SJSA1 (cell line): ENCODE results near the gene U2SURP. TPM values are rescaled to one million over a fixed set of nuclear protein-coding genes. Genes with fewer than 3 reads are reported as not detected.

Experiments used
- DNase-seq, 2 experiments: peaks; one replicate each; pipeline ENCODE4 v3.0.0-alpha.2; 2015 to 2020; ENCODE audit warnings: low spot score in 2 of 2, low read depth in 1 of 2
- H3K27ac ChIP-seq: fragments of 250-450 bp; sonication (Bioruptor Pico); 2 replicates; pipeline ENCODE4 v1.5.1; 2020; ENCODE audit warnings: mild to moderate bottlenecking, moderate library complexity
- H3K27me3 ChIP-seq: fragments of 250-450 bp; sonication (Bioruptor Pico); replicated peaks from 2 replicates; pipeline ENCODE4 v1.5.1; 2020; ENCODE audit warnings: mild to moderate bottlenecking, moderate library complexity
- H3K36me3 ChIP-seq: fragments of 250-450 bp; sonication (Bioruptor Pico); 2 replicates; pipeline ENCODE4 v1.5.1; 2020; ENCODE audit warnings: mild to moderate bottlenecking
- H3K4me1 ChIP-seq: fragments of 250-450 bp; sonication (Bioruptor Pico); replicated peaks from 2 replicates; pipeline ENCODE4 v1.6.1; 2021; ENCODE audit warnings: mild to moderate bottlenecking
- H3K4me3 ChIP-seq: fragments of 250-450 bp; sonication (Bioruptor Pico); 2 replicates; pipeline ENCODE4 v1.5.1; 2020; ENCODE audit warnings: mild to moderate bottlenecking
- H3K9me3 ChIP-seq: fragments of 250-450 bp; sonication (Bioruptor Pico); replicated peaks from 2 replicates; pipeline ENCODE4 v1.5.1; 2020; ENCODE audit warnings: mild to moderate bottlenecking
- total RNA-seq: library from RNA; depleted of rRNA; stranded (reverse); fragments of >200 nt; shearing (Covaris generic); gene quantifications from 2 replicates; pipeline ENCODE4 v1.2.3, GENCODE V29; 2014; rRNA removed

U2SURP gene
- 76.0 and 88.2 TPM in 2 replicates for total RNA-seq

- Histone ChIP-seq H3K36me3 (no peaks in the 10 kb centered on the region), H3K27ac (peak within 1 kb of the TSS; percentile 82), H3K9me3 (no peaks in the 10 kb centered on the region), H3K27me3 (no peaks in the 10 kb centered on the region), H3K4me3 (peak within 1 kb of the TSS; percentile 68), H3K4me1 (peaks cover 6% of the 10 kb centered on the region)
- peak; percentile 92 to 95 for DNase-seq
Measured at GRCh38 chr3:143001369-143002082, at the start of gene U2SURP. Gene U2SURP, plus strand, starts transcription at chr3:143001570. Its CDS starts 59 bp downstream, at chr3:143001629.

DNA sequence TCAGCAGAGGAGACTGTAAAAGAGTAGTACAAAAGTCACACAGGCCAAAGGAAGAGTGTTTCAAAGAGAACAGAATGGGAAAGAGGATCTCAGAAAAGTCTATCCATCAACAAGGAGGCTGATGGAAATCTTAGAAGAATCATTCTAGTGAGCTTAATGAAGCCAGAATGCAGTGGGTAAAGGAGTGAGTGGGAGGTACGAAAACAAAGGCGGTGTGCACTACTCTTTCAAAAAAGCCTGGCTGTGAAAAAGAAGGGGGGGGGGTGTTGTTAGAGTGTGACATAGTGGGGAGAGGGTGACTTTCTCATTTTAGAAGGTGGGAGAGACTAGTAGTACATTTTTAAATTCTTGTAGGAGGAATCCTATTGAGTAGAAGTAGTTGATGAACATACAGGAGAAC, 49.6 kb upstream of the U2SURP start:
- no peak for DNase-seq
- Histone ChIP-seq H3K27ac (no peak overlapping the region), H3K36me3 (no peaks in the 10 kb centered on the region), H3K9me3 (no peaks in the 10 kb centered on the region), H3K4me3 (no peak overlapping the region), H3K4me1 (no peaks in the 10 kb centered on the region), H3K27me3 (peaks cover 15% of the 10 kb centered on the region)

GRCh38 chr3:142952272-142953193, 48.8 kb upstream of the U2SURP start:
- H3K4me3 ChIP-seq = no peak overlapping the region
- DNase-seq = no peak
- no peaks in the 10 kb centered on the region for H3K36me3 ChIP-seq
- peaks cover 21% of the 10 kb centered on the region for H3K27me3 ChIP-seq
- no peaks in the 10 kb centered on the region for H3K4me1 ChIP-seq
- H3K9me3 ChIP-seq = no peaks in the 10 kb centered on the region
- H3K27ac ChIP-seq = no peak overlapping the region

GRCh38 chr3:142953443-142953842, 47.9 kb upstream of the U2SURP start:
- DNase-seq = no peak
- H3K27ac ChIP-seq = no peak overlapping the region
- H3K36me3 ChIP-seq = no peaks in the 10 kb centered on the region
- peaks cover 27% of the 10 kb centered on the region for H3K27me3 ChIP-seq
- no peaks in the 10 kb centered on the region for H3K9me3 ChIP-seq
- no peaks in the 10 kb centered on the region for H3K4me1 ChIP-seq
- H3K4me3 ChIP-seq = no peak overlapping the region

- peaks cover 66% of the 10 kb centered on the region for H3K27me3 ChIP-seq
- no peak overlapping the region for H3K27ac ChIP-seq
- no peak for DNase-seq
- no peaks in the 10 kb centered on the region for H3K36me3 ChIP-seq
- peaks cover 6% of the 10 kb centered on the region; the same call in 1 of the 2 replicates for H3K4me1 ChIP-seq
- H3K9me3 ChIP-seq = no peaks in the 10 kb centered on the region
- no peak overlapping the region for H3K4me3 ChIP-seq
Measured at GRCh38 chr3:142958707-142959106, 42.7 kb upstream of the U2SURP start.

DNA sequence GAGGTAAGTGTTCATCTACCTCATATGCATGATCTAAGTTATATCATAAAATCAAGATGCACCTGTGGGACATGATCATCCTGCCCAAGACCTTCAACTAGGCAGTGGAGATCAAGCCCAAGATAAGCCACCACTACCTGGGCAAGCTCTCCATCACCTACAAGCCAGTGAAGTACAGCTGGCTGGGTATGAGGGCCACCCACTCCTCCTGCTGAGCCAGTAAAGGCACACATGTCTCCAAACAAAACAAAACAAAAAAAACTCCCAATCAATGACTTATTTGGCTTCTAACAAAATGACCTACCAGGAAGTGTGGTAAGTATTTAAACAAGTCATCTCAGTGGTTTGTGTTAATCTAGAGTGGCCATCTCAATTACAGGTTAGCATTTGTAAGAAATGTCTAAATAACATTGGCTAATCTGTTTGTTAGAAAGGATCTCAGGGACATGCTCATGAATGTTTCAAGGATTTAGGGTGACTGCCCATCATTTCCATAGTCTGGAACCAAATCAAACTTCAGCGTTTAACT, 41.0 kb upstream of the U2SURP start:
- no peak for DNase-seq
- Histone ChIP-seq H3K9me3 (no peaks in the 10 kb centered on the region), H3K27me3 (peaks cover 73% of the 10 kb centered on the region), H3K4me1 (peaks cover 6% of the 10 kb centered on the region; the same call in 1 of the 2 replicates), H3K36me3 (no peaks in the 10 kb centered on the region), H3K4me3 (no peak overlapping the region), H3K27ac (no peak overlapping the region)

DNA sequence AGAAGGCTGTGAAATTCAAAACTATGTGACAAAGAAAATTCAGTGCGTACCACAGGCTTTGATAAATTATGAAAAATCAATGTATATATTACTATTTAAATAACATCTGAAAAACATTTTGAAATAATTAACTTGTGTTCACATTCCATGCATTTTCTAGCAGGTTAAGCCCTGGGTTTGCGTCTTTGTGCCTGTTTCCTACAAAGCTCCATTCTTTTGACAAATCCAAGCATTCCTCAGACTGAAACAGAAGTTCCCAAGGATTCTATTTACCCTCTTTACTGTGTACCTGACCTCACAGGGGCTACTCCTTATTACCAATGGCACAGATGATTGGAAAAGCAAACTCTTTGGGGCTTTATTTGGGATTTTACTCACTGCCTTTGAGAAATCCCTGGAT, 39.8 kb upstream of the U2SURP start:
- Histone ChIP-seq H3K4me3 (no peak overlapping the region), H3K27me3 (peaks cover 79% of the 10 kb centered on the region)

GRCh38 chr3:142962175-142962519, 39.2 kb upstream of the U2SURP start:
- H3K9me3 ChIP-seq = no peaks in the 10 kb centered on the region
- no peaks in the 10 kb centered on the region for H3K36me3 ChIP-seq
- DNase-seq = no peak
- H3K27me3 ChIP-seq = peaks cover 77% of the 10 kb centered on the region
- H3K27ac ChIP-seq = no peak overlapping the region
- no peak overlapping the region for H3K4me3 ChIP-seq
- H3K4me1 ChIP-seq = peaks cover 6% of the 10 kb centered on the region; the same call in 1 of the 2 replicates

More for the DNA sequence above, 39.8 kb upstream of the U2SURP start:
- H3K27ac ChIP-seq = no peak overlapping the region
- no peak for DNase-seq
- H3K9me3 ChIP-seq = no peaks in the 10 kb centered on the region
- H3K36me3 ChIP-seq = no peaks in the 10 kb centered on the region
- peaks cover 6% of the 10 kb centered on the region; the same call in 1 of the 2 replicates for H3K4me1 ChIP-seq

GRCh38 chr3:142962520-142963233, 38.7 kb upstream of the U2SURP start:
- Histone ChIP-seq H3K4me3 (no peak overlapping the region), H3K27ac (no peak overlapping the region), H3K36me3 (no peaks in the 10 kb centered on the region), H3K27me3 (peaks cover 73% of the 10 kb centered on the region), H3K9me3 (no peaks in the 10 kb centered on the region), H3K4me1 (peaks cover 6% of the 10 kb centered on the region; the same call in 1 of the 2 replicates)
- DNase-seq = no peak

DNA sequence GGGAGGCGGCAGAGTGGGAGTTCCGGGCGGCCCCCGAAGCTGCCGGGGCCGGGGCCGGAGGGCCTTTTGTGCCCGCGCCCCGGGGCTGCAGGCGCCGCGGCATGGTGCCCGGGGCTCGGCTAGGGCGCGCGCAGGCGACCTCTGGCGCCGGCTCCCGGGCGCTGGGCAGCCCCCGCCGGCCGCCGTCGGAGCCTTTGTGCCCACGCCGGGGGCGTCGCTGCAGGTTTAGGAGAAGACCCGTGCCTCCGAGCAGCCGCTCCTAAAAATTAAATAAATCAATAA, 38.2 kb upstream of the U2SURP start:
- no peaks in the 10 kb centered on the region for H3K36me3 ChIP-seq
- H3K9me3 ChIP-seq = no peaks in the 10 kb centered on the region
- peaks cover 6% of the 10 kb centered on the region; the same call in 1 of the 2 replicates for H3K4me1 ChIP-seq
- H3K27me3 ChIP-seq = peaks cover 71% of the 10 kb centered on the region
- no peak for DNase-seq
- H3K27ac ChIP-seq = no peak overlapping the region
- H3K4me3 ChIP-seq = peak overlapping the region; percentile 29

DNA sequence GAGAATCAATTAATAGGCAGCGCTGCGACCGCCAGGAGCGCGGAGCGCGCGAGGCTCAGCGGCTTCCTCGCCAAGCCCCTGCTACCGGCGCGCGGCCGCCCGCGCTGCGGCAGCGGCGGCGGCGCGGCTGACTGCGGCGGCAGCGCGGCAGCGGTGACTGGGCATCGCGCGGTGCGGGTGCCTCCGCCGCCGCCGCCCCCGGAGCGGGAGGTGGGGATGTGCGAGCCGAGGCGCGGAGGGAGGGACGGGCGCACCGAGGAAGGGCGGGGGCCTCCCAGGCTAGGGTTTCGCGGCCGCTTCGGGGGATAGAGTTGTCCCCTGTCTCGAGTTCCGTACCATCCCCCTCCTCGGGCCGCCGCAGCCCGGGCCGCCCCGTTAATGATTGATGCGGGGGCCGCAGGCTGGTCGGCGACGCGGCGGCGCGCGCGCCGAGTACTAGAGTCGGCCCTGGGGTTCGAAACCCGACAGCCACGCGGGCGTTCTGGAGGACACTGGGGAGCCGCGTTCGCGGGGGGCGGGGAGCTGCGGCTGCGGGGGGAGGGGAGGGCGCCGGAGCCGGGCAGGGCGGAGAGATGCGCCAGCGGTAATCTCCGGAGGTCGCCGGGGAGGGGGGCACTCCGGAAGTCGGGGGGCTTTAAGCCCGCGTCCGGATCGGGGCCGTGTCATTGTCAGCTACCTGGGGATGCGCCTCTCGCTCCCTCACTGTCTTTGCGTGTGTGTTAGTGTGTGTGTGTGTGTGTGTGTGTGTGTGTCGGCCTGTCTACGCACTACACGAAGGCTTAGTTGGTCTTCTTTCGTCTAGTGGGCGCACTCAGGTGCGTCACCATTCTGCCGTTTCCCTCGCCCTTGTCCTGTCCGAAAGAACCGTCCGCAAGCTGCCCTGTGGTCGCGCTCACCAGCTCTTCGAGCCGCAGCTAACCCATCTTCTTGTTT, 37.6 kb upstream of the U2SURP start, which contains the start of gene PAQR9:
Gene PAQR9, minus strand, starts transcription at position 159 of the 933 bp plus-strand sequence. CDS start 338 bp downstream, outside the sequence.
- Histone ChIP-seq H3K36me3 (no peaks in the 10 kb centered on the region), H3K9me3 (no peaks in the 10 kb centered on the region), H3K27ac (no peak within 1 kb of the TSS), H3K27me3 (peaks cover 70% of the 10 kb centered on the region), H3K4me1 (peaks cover 6% of the 10 kb centered on the region; the same call in 1 of the 2 replicates), H3K4me3 (peak within 1 kb of the TSS; percentile 29)
- no peak for DNase-seq

GRCh38 chr3:142965581-142965980, 35.8 kb upstream of the U2SURP start:
- Histone ChIP-seq H3K27me3 (peaks cover 60% of the 10 kb centered on the region), H3K9me3 (no peaks in the 10 kb centered on the region), H3K4me3 (no peak overlapping the region), H3K4me1 (peaks cover 6% of the 10 kb centered on the region; the same call in 1 of the 2 replicates), H3K27ac (no peak overlapping the region), H3K36me3 (no peaks in the 10 kb centered on the region)
- DNase-seq = no peak
